AG09319 (cell line): ENCODE measurements around the gene OR13J1.

ENCODE experiments used
- DNase-seq: peaks from one replicate; pipeline ENCODE4 v3.0.0-alpha.2; 2010; ENCODE audit warnings: low read depth; ENCODE audit errors: extremely low read depth
- CTCF ChIP-seq: IDR thresholded peaks from 2 replicates; pipeline ENCODE4 v1.5.1; 2011; ENCODE audit warnings: low read depth, mild to moderate bottlenecking, inconsistent platforms, low read length, moderate library complexity

Gene OR13J1

DNA sequence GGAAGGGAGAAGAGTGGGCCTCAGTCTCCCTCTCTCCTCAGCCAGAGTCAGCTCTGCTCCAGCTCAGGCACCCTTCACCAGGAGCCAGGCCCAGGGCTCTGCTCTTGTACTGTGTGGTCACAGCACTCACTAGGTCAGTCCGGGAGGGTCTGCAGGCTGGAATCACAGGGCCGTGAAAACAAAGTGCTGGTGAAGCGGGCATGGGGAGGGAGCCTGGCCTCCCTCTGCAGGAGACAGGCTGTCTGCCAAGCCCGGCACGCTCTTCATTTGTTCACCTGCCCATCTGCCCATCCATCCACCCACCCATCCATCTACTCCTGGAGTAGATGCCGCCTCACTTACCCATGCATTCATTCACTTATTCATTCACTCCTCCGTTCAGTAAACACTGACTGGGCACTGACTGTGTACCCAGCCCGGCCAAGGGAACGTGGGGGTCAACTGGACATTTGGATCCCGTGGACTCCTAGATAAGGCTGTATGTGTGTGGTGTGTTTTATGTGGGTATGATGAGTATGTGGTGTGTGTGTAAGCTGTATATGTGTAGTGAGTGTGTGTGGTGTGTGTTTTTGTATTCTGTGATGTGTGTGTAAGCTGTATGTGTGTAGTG lies 42.7 kb upstream of the OR13J1 start:
- no peak for TF ChIP-seq CTCF
- DNase-seq: no peak

DNA sequence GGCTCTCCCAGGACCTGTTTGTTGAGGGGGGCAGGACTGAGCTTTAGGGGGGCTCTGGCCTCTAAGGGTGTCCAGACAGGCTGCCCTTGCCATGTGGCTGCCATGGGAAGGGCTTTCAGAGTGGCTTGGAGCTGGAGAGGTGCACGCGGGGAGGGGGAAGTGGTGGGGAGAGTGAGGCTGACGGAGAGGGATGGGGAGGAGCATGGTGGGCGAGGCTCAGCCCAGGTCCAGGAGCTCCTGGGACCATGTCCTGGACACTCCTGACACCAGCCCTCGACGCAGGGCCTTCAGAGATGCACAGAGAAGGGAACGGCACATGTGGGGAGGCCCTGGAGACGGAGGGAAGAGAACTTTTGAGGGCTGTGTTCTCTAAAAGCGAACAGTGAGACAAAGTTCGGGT lies 41.5 kb upstream of the OR13J1 start:
- no peak for DNase-seq
- TF ChIP-seq CTCF: no peak

DNA sequence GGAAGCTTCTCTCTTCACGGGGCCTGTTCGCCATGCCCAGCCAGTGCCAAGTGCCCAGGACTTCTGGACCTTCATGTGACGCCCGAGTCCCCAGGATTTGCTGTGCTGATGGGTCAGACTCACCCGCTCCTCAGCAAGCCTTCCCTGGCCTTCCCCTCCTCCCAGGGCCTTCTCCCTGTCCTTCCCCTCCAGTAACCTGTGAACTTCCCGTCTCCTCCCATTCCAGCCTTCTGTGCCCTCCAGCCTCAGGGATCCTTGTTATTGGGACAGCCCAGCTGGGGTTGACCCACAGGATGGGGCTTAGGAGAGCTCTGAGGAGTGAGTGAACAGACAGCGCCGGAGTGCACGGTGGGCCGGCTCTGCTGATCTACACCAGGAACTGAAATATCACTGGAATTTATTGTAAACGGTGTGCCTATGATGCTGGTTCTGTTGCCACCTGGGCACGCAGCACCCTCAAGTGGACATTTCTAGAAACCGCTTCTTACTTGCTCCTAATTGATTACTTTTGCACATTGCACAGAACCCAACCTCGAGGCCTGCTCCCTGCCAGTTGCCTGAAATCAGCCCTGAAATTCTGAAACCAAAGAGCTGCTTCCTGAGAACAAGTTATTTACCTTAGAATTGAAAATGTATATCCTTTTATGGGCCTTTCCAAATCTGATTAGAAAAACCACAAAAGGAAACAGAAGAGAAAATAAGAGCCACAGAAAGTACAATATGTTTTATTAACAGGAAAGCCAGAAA lies 40.6 kb upstream of the OR13J1 start:
- no peak for DNase-seq
- TF ChIP-seq CTCF: peak; percentile 54

DNA sequence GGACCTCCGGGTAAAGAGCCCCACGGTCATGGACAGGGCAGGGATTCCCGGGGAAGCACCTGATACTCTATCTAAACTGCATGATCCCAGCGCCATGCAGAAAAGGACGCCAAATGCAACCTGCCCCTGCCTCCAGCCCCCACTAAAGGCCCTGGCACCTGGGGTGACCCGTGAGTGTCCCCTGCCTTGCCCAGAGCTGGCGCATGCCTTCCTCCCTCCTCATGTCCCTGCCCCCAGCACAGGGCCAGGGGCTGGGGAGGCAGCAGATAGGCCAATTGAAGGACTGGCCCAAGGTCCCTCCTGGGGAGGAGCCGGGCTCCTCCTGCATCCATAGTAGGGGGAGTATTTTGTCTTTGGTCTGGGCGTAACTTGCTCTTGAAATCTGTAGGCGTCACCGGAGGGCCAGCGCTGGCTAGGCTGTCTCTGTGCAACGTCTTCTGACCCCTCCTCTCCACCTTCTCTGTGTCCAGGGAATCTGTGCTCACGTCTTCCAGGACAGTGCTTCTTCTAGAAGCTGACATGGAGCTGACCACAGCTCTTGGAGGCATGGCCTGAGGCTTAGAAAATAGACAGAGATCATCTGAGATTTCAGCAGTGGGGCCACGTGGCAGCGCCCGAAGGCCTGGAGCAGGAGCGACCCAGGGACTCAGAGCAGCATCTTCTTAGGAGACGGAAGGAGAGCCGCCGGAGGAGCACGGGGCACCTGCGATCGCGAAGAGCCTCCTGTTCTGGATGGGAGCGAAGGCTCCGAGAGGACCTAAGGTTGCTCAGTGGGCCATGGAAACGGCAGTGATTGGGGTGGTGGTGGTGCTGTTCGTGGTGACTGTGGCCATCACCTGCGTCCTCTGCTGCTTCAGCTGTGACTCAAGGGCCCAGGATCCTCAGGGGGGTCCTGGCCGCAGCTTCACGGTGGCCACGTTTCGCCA lies 39.7 kb upstream of the OR13J1 start:
- TF ChIP-seq CTCF: no peak
- no peak for DNase-seq

DNA sequence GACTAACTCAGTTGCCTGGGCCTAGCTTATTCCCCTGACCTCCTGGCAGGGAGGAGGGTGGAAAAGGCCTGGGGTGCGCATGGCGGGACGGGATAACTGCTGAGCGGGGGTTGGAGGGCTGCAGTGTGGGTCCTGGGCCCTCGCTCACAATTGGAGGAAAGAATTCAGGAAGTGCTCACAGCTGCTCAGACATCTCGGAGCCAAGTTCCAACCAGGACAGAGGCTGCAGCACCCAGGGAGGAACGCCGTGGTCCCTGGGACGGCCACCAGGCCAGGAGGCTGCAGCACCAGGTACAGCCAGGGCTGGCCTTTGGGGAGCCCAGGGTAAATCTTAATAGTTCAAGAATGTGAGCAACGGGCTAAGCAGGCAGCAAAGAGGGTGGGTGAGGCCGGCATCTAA lies 39.1 kb upstream of the OR13J1 start, which contains the start of gene SPAAR:
Gene SPAAR, plus strand, starts transcription at position 217 of the 400 bp plus-strand sequence. CDS start 974 bp downstream, outside the sequence.
- no peak for TF ChIP-seq CTCF
- no peak for DNase-seq

DNA sequence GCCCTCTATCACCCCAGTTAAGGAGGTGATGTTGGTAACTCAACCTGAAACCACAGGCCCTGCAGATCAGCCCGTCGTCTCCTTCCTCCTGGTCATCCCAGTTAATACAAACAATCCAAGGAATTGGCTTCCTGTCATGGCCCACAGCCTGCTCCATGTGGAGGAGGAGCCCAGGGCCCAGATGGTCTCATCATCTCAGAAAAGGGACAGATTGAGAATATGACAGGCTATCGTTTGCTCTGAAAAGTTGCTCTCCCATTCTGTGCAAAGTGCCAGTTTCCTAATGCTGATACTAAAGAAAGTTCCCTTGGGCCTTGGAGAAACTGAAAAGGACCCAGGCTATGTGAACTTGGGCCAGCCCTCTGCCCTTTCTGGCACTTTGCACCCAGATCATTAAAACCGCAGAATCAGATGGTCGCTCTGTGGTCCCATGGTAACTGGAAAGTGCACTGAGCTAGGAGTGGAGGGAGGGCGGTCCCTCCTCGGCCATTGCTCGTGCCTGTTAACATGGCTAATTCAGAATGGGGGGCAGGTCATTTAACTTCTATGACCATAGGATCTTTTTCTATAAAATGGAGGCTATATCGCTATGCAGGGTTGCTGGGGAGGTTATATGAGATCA lies 38.4 kb upstream of the OR13J1 start:
- no peak for TF ChIP-seq CTCF
- DNase-seq: no peak
